CD14-positive monocyte (primary cell): ENCODE results near the gene ITGB3. TPM values are rescaled to one million over a fixed set of nuclear protein-coding genes. Genes with fewer than 3 reads are reported as not detected.

Experiments
- DNase-seq, 3 donors: peaks; one replicate each; pipeline ENCODE4 v3.0.0-alpha.2; 2011 to 2022
- H2AFZ ChIP-seq: 2 replicates; pipeline ENCODE4 v1.6.0; 2012; ENCODE audit warnings: mild to moderate bottlenecking, low read depth, low read length, inconsistent platforms; ENCODE audit not compliant: insufficient read depth, poor library complexity, severe bottlenecking
- H3K27ac ChIP-seq, 2 donors: 1 replicate in 1 of 2; 2 replicates in 1 of 2; pipeline ENCODE4 v1.5.1; 2012 to 2013; ENCODE audit warnings: low read length in 2 of 2, control low read depth in 1 of 2, inconsistent platforms in 1 of 2, low read depth in 1 of 2, mild to moderate bottlenecking in 1 of 2
- H3K27me3 ChIP-seq, 2 donors: one replicate each; pipeline versions ENCODE4 v1.6.0 to v1.6.1; 2011 to 2013; ENCODE audit warnings: low read length in 2 of 2; ENCODE audit not compliant: control insufficient read depth in 2 of 2, insufficient read depth in 2 of 2
- H3K36me3 ChIP-seq, 2 donors: replicated peaks in 1 of 2; 1 replicate in 1 of 2; 2 replicates in 1 of 2; pipeline versions ENCODE4 v1.5.1 to v1.6.1; 2012 to 2013; ENCODE audit warnings: low read length in 2 of 2, control low read depth in 1 of 2, inconsistent platforms in 1 of 2, mild to moderate bottlenecking in 1 of 2; ENCODE audit not compliant: insufficient read depth in 2 of 2, control insufficient read depth in 1 of 2
- H3K4me1 ChIP-seq, 2 donors: 1 replicate in 1 of 2; 2 replicates in 1 of 2; pipeline versions ENCODE4 v1.5.1 to v1.6.1; 2012 to 2013; ENCODE audit warnings: low read length in 2 of 2, control low read depth in 1 of 2, inconsistent platforms in 1 of 2, mild to moderate bottlenecking in 1 of 2, moderate library complexity in 1 of 2; ENCODE audit not compliant: insufficient read depth in 2 of 2, control insufficient read depth in 1 of 2
- H3K4me2 ChIP-seq: replicated peaks from 2 replicates; pipeline ENCODE3; 2012; ENCODE audit warnings: low read length, moderate library complexity, mild to moderate bottlenecking; ENCODE audit not compliant: poor library complexity, severe bottlenecking; ENCODE audit errors: extremely low read depth
- H3K4me3 ChIP-seq, 3 experiments: fragments of 200-600 bp in 1 of 3; sonication (generic) in 1 of 3; replicated peaks in 1 of 3; 1 replicate in 2 of 3; 2 replicates in 1 of 3; pipeline ENCODE4 v1.5.1; 2011 to 2013; ENCODE audit warnings: low read length in 3 of 3, mild to moderate bottlenecking in 3 of 3, control low read depth in 2 of 3, low read depth in 2 of 3, inconsistent platforms in 1 of 3, moderate library complexity in 1 of 3
- H3K79me2 ChIP-seq: 2 replicates; pipeline ENCODE4 v1.6.0; 2012; ENCODE audit warnings: mild to moderate bottlenecking, control low read depth, inconsistent platforms, low read length, moderate library complexity; ENCODE audit not compliant: insufficient read depth
- H3K9ac ChIP-seq: 2 replicates; pipeline ENCODE4 v1.6.0; 2017; ENCODE audit warnings: low read length, mild to moderate bottlenecking; ENCODE audit not compliant: insufficient read depth, poor library complexity, severe bottlenecking
- H3K9me3 ChIP-seq, 2 donors: replicated peaks in 1 of 2; 1 replicate in 1 of 2; 2 replicates in 1 of 2; pipeline versions ENCODE4 v1.5.1 to v1.6.1; 2012 to 2013; ENCODE audit warnings: low read length in 2 of 2, control low read depth in 1 of 2; ENCODE audit not compliant: control insufficient read depth in 1 of 2, insufficient read depth in 1 of 2
- H4K20me1 ChIP-seq: 2 replicates; pipeline ENCODE4 v1.6.0; 2012; ENCODE audit warnings: mild to moderate bottlenecking, low read length, control low read depth, moderate library complexity; ENCODE audit not compliant: insufficient read depth
- H3K27ac Mint-ChIP-seq, 7 donors: one replicate each; pipeline ENCODE4 v1.8.0; 2020; ENCODE audit warnings: mild to moderate bottlenecking in 7 of 7, mixed read lengths in 7 of 7, moderate library complexity in 6 of 7, inconsistent platforms in 2 of 7
- H3K27me3 Mint-ChIP-seq, 3 donors: one replicate each; pipeline ENCODE4 v1.8.0; 2021 to 2022; ENCODE audit warnings: low read depth in 3 of 3, mild to moderate bottlenecking in 3 of 3, mixed read lengths in 3 of 3, moderate library complexity in 3 of 3, inconsistent platforms in 1 of 3
- H3K36me3 Mint-ChIP-seq, 2 donors: one replicate each; pipeline ENCODE4 v1.8.0; 2020; ENCODE audit warnings: mixed read lengths in 2 of 2, inconsistent platforms in 1 of 2, mild to moderate bottlenecking in 1 of 2
- H3K4me1 Mint-ChIP-seq: one replicate; pipeline ENCODE4 v1.8.0; 2020; ENCODE audit warnings: mild to moderate bottlenecking, mixed read lengths
- H3K4me3 Mint-ChIP-seq, 2 donors: one replicate each; pipeline ENCODE4 v1.8.0; 2020; ENCODE audit warnings: mild to moderate bottlenecking in 2 of 2, mixed read lengths in 2 of 2, moderate library complexity in 1 of 2
- H3K9me3 Mint-ChIP-seq, 7 donors: one replicate each; pipeline ENCODE4 v1.8.0; 2020 to 2022; ENCODE audit warnings: mixed read lengths in 7 of 7, mild to moderate bottlenecking in 6 of 7, moderate library complexity in 6 of 7, inconsistent platforms in 2 of 7
- CTCF ChIP-seq: fragments of 200-600 bp; IDR thresholded peaks from one replicate; pipeline ENCODE4 v1.8.0; 2022; ENCODE audit warnings: antibody characterized with exemption, mild to moderate bottlenecking
- WGBS: methylation state at CpG from one replicate; pipeline ENCODE4 v1.1.5; 2013; ENCODE audit warnings: missing lambda C conversion rate; ENCODE audit not compliant: insufficient coverage; 5-methylcytosine and 5-hydroxymethylcytosine counted together
- intact Hi-C, 2 donors: fragments of 100-400 bp; cut with micrococcal nuclease; formaldehyde crosslinking; loops; one replicate each; pipeline versions ENCODE4 v1.15.0 to v1.15.1; 2023
- polyA plus RNA-seq, 3 donors: library from polyadenylated mRNA; depleted of rRNA in 1 of 3; unstranded in 2 of 3; stranded (reverse) in 1 of 3; fragments of 300-500 nt in 2 of 3; fragments of >200 nt in 1 of 3; fragmentation: Illumina TruSeq in 2 of 3; gene quantifications; 1 replicate in 2 of 3; 2 replicates in 1 of 3; pipeline ENCODE4 v1.2.3, GENCODE V29; 2012 to 2021

The ITGB3 gene
- polyA plus RNA-seq, 3 donors: 0.01 to 1.6 (median 1.3) TPM

GRCh38 chr17:47318197-47318918 lies 64.7 kb downstream of the ITGB3 start:
- no peak for TF ChIP-seq CTCF
- peaks cover 6% of the 10 kb centered on the region for H3K4me1 Mint-ChIP-seq
- intact Hi-C loops: no loop called here
- H3K9me3 Mint-ChIP-seq: peaks cover 0 to 10% (median 6%) of the 10 kb centered on the region in 7 donors
- H3K27ac ChIP-seq: no peak overlapping the region
- no peak overlapping the region for H3K9ac ChIP-seq
- H3K4me1 ChIP-seq: peaks cover 3 to 4% of the 10 kb centered on the region in 2 donors
- H3K4me2 ChIP-seq: no peak overlapping the region
- H2AFZ ChIP-seq: no peak overlapping the region
- H4K20me1 ChIP-seq: no peaks in the 10 kb centered on the region
- H3K4me3 Mint-ChIP-seq: no peak overlapping the region
- no peaks in the 10 kb centered on the region for H3K36me3 ChIP-seq
- H3K36me3 Mint-ChIP-seq: peaks cover 0 to 2% of the 10 kb centered on the region in 2 donors
- peak overlapping the region in 2 of 7 donors; percentile 20 to 24 for H3K27ac Mint-ChIP-seq
- no peaks in the 10 kb centered on the region for H3K79me2 ChIP-seq
- peaks cover 5 to 15% of the 10 kb centered on the region in 2 donors for H3K27me3 ChIP-seq
- H3K4me3 ChIP-seq: no peak overlapping the region
- peaks cover 2 to 14% (median 9%) of the 10 kb centered on the region in 3 donors for H3K27me3 Mint-ChIP-seq
- peaks cover 0 to 6% of the 10 kb centered on the region in 2 donors for H3K9me3 ChIP-seq
- WGBS: 80% methylated on average over 1 of the region's 3 CpGs
- DNase-seq: no peak

- no peak overlapping the region for H3K9ac ChIP-seq
- no peak for TF ChIP-seq CTCF
- Mint-ChIP-seq H3K4me3 (no peak overlapping the region), H3K4me1 (peaks cover 18% of the 10 kb centered on the region), H3K9me3 (peaks cover 0 to 11% (median 6%) of the 10 kb centered on the region in 7 donors), H3K36me3 (peaks cover 0 to 2% of the 10 kb centered on the region in 2 donors), H3K27ac (no peak overlapping the region), H3K27me3 (peaks cover 3 to 19% (median 15%) of the 10 kb centered on the region in 3 donors)
- intact Hi-C loops: no loop called here
- no CpG with 5 or more reads among the region's 5 CpGs for WGBS
- H3K4me3 ChIP-seq: no peak overlapping the region
- peaks cover 12 to 24% of the 10 kb centered on the region in 2 donors for H3K4me1 ChIP-seq
- H3K36me3 ChIP-seq: no peaks in the 10 kb centered on the region
- H4K20me1 ChIP-seq: no peaks in the 10 kb centered on the region
- no peak overlapping the region for H3K27ac ChIP-seq
- DNase-seq: no peak
- H2AFZ ChIP-seq: no peak overlapping the region
- H3K9me3 ChIP-seq: peaks cover 0 to 6% of the 10 kb centered on the region in 2 donors
- peaks cover 5 to 14% of the 10 kb centered on the region in 2 donors for H3K27me3 ChIP-seq
- no peak overlapping the region for H3K4me2 ChIP-seq
- no peaks in the 10 kb centered on the region for H3K79me2 ChIP-seq
Observed at GRCh38 chr17:47320879-47321502, 67.4 kb downstream of the ITGB3 start.
